ENCODE results near the gene FGB. TPM values are rescaled to one million over a fixed set of nuclear protein-coding genes. Genes with fewer than 3 reads are reported as not detected.

Gene FGB
- total RNA-seq (2014; rRNA removed; shearing (Covaris generic)), result 0.61 and 1.1 TPM in 2 replicates
- polyA plus RNA-seq (2014; cell fraction: nucleus; rRNA removed), result 0.14 and 1.4 TPM in 2 replicates

- no peak for DNase-seq (ENCODE audit: extremely low read depth, low read depth)
Measured at GRCh38 chr4:154562697-154563254, at the start of gene FGB. TSS of gene FGB (plus strand) at chr4:154563011. CDS start at chr4:154563019, 8 bp downstream.

- no peak for DNase-seq (ENCODE audit: extremely low read depth, low read depth)
Measured at GRCh38 chr4:154516318-154517029, 46.3 kb upstream of the FGB start.

DNA sequence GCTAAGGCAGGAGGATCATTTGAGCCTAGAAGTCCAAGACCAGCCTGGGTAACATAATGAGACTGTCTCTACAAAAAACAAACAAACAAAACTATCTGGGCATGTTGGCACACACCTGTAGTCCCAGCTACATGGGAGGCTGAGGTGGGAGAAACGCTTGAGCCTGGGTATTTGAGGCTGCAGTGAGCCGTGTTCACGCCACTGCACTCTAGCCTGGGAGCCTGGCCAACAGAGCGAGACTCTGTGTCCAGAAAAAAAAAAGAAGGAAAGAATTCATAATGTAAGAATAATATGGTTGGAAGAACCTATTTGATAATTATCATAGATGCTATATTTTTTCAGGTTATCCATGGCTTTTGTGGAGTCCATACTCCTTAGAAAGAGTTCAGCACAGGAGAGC is 45.2 kb upstream of the FGB start:
- no peak for DNase-seq (ENCODE audit: extremely low read depth, low read depth)

DNA sequence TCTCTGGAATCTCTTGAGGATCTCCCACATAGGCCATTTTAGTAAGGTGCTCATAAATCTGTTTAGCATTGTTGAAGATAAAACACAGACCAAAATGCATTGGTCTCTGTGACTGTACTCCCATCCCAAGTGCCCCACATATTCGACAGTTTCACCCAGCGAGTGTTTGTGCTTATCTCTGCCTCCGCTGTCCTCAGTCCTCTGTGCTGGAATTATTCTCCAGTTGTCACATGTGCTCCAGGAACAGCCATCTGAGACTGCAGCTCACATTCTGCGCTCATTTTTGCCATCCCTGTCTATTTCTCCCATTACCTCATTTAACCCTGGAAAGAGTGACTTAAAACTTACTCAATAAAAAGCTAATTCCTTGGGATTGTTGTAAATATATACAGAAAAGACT is 43.6 kb upstream of the FGB start:
- DNase-seq (ENCODE audit: extremely low read depth, low read depth), result no peak

DNA sequence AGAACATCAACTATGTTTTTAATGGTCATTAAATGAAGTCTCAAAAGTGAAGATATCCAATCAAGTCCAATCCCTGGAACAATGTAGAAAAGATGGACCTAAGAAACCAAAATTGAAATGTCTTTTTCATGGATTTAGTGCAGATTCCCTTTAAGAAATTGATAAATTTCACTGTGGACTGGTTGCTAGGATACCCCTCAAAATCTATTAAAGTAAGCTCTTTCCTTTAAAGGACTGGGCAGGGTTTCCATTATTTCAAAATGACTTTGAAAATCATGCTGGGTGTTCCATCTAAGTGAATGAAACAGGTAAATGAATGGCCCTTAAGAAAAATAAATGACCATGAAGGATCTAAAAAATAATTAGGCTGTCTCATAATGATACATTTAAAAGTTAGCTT is 41.2 kb upstream of the FGB start:
- DNase-seq (ENCODE audit: extremely low read depth, low read depth), result no peak

DNA sequence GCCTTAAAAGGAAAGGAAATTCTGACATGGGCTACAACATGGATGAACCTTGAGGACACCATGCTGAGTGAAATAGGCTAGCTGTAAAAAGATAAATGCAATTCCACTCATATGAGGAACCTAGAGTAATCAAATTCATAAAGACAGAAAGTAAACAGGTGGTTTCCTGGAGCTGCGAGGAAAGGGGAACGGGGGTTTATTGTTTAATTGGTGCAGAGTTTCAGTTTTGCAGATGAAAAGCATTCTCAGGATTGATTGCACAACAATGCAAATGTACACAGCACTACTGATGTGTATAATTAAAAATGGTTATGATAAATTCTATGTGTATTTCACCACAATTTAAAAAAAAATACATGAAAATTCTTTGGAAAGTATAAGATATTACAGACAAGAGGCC is 36.7 kb upstream of the FGB start:
- DNase-seq (ENCODE audit: extremely low read depth, low read depth), result no peak

GRCh38 chr4:154527308-154527707 is 35.5 kb upstream of the FGB start:
- no peak for DNase-seq (ENCODE audit: extremely low read depth, low read depth)

- no peak for DNase-seq (ENCODE audit: extremely low read depth, low read depth)
Measured at GRCh38 chr4:154528869-154529268, 33.9 kb upstream of the FGB start.

DNA sequence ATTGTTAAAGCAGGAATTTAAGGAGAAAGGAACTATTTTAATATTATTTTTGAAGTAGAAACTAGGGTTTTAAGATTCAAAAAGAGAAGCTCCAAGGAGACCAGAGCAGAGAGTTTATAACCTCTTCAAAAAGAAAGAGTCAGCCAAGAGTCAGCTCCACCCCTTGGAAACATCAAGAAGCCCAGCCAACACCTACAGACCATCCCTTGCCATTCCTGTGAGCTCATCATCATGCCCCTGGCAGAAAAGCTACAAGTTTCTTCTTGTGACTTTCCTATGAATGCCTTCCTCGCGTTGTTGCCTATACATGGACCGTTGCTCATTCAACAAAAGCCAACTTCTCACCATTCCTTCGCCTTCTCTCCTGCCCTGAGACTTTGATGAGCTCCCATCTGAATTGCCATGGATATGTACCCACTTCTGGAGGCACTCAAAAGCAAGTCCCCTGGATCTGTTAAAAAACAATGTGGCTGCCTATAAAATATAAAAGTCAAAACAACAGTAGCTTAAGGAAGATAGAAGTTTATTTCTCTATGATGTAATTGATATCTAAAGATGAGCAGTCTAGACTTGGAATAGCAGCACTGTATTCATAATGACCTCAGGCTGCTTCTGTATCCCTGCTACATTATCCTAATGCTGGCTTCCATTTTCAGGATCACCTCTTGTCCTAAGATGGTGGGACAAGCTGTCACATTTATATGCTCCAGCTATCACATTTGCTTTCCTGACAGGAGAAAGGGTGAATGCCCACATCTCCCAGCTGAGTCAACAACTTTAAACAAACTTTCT is 32.9 kb upstream of the FGB start:
- no peak for DNase-seq (ENCODE audit: extremely low read depth, low read depth)

GRCh38 chr4:154534296-154534695 is 28.5 kb upstream of the FGB start:
- DNase-seq (ENCODE audit: extremely low read depth, low read depth), result no peak

DNA sequence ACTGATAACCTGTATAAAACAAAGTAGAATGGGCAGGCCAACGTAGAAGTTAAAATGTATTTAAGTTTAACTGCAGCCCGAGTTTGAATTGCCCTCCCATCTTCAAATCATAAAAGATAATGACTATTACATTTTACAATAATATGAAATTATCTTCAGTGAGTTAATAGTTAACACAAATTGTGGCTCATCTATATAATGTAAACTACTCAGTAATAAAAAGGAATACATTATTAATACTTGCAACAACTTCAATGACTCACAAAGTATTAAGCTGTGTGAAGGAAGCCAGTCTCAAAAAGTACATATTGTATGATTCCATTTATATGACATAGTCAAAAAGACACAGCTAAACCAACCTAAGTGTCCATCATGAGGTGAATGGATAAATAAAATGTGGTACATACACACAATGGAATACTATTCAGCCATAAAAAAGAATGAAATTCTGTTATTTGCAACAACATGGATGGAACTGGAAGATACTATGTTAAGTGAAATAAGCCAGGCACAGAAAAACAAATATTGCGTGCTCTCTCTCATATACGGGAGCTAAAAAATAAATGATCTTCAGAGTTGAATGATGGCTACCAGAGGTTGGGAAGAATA is 20.4 kb upstream of the FGB start:
- no peak for DNase-seq (ENCODE audit: extremely low read depth, low read depth)

GRCh38 chr4:154545689-154546088 is 17.1 kb upstream of the FGB start:
- no peak for DNase-seq (ENCODE audit: extremely low read depth, low read depth)

- peak; percentile 91 for DNase-seq (ENCODE audit: extremely low read depth, low read depth)
Measured at GRCh38 chr4:154549894-154550790, 12.7 kb upstream of the FGB start, which contains the start of gene PLRG1. TSS of gene PLRG1 (minus strand) at chr4:154550400. CDS start at chr4:154550308, 92 bp downstream.

- DNase-seq (ENCODE audit: extremely low read depth, low read depth), result peak; percentile 61
Measured at GRCh38 chr4:154551872-154552686, 10.7 kb upstream of the FGB start.

GRCh38 chr4:154559141-154559493 is 3.7 kb upstream of the FGB start:
- no peak for DNase-seq (ENCODE audit: extremely low read depth, low read depth)

DNA sequence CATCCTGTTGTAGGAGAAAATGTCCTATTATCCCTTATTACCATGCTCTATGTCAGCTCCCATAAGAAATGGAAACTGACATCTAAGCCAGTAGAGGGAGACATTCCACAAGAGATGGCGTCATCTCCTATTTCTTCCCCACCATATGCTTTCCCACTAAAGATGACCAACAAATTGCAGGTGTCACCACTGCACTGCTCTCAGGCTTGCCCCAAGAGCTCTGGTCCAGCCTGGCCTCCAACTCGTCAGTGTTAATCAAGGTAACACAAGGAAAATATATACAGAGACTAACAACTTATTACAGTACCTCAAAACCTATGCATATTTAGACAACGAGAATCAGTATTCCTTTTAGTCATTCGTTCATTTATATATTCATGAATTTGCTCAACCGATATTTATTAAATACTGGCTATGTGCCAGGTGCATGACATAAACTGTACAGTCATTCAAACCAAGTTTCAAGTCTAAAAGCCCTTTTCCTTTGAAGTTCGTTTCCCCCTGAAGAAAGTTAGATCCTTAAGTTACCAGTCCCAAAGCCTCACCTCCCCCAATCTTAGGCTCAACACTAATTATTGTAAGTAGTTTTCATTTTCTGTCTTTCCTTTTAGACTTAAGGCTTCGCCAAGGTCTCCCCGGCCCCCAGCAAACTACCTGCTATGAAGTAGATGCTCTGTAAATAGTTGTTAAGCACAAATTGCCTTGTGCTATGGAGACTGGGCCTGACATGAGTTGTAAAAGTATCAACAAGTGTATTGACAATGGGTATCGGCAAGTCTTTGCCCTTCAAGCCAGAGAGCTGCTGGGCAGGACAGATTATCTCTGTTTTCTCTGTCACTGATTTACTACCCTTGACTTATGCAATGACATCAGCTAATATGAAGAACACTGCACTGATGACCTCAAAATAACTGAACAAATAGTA is 3.1 kb upstream of the FGB start:
- peak; percentile 41 for DNase-seq (ENCODE audit: extremely low read depth, low read depth)

DNA sequence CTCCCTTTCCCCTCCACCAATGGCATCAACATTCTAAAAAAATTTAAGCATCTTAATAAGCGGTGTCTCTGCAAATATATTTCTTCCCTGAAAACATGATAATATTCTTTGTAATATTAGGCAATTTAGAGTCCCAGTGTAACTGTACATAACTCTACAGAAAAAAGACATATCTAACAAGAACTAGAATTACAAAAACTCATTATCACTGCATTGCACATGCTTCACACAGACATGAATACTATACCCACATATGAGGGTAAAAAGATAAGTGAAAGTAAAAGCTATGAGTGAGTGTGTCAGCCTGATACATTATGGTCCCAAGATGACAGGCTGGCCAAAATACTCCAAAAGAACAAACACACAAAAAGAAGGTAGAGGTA is 2.4 kb upstream of the FGB start:
- DNase-seq (ENCODE audit: extremely low read depth, low read depth), result no peak

GRCh38 chr4:154560824-154561231 is 2.0 kb upstream of the FGB start:
- no peak for DNase-seq (ENCODE audit: extremely low read depth, low read depth)

Measured in NCI-H460 (cell line).